Ascending aorta (tissue), 2 donors: Measurements from ENCODE around the gene SEMA4A. TPM values are rescaled to one million over a fixed set of nuclear protein-coding genes. Genes with fewer than 3 reads are reported as not detected.

Source experiments
- DNase-seq, 2 donors: peaks; one replicate each; pipeline ENCODE4 v3.0.0-alpha.2; 2019; ENCODE audit warnings: low spot score in 2 of 2
- H3K27ac ChIP-seq, 2 donors: fragments of 200-600 bp; sonication (generic); one replicate each; pipeline ENCODE4 v1.5.1; 2016 to 2017; ENCODE audit warnings: mild to moderate bottlenecking in 1 of 2
- H3K27me3 ChIP-seq: fragments of 200-600 bp; sonication (generic); one replicate; pipeline ENCODE4 v1.5.1; 2017
- H3K36me3 ChIP-seq, 2 donors: fragments of 200-600 bp; sonication (generic); one replicate each; pipeline ENCODE4 v1.5.1; 2016
- H3K4me1 ChIP-seq, 2 donors: fragments of 200-600 bp; sonication (generic); one replicate each; pipeline ENCODE4 v1.5.1; 2016 to 2017; ENCODE audit warnings: mild to moderate bottlenecking in 1 of 2
- H3K4me3 ChIP-seq, 2 donors: fragments of 200-600 bp; sonication (generic); one replicate each; pipeline ENCODE4 v1.5.1; 2016 to 2017; ENCODE audit warnings: mild to moderate bottlenecking in 1 of 2
- H3K9me3 ChIP-seq, 2 donors: fragments of 200-600 bp; sonication (generic); one replicate each; pipeline ENCODE4 v1.5.1; 2016
- CTCF ChIP-seq, 3 experiments: fragments of 200-600 bp in 2 of 3; fragments of 450-650 bp in 1 of 3; sonication (generic) in 2 of 3; IDR thresholded peaks; one replicate each; pipeline ENCODE4 v1.5.1; 2016 to 2019; ENCODE audit warnings: antibody characterized with exemption in 3 of 3, mild to moderate bottlenecking in 1 of 3, moderate library complexity in 1 of 3
- intact Hi-C: fragments of 100-400 bp; cut with DNase I; formaldehyde crosslinking; loops from one replicate; pipeline ENCODE4 v1.15.1; 2023
- total RNA-seq: library from RNA; depleted of rRNA; stranded (reverse); fragments of >200 nt; gene quantifications from one replicate; pipeline ENCODE4 v1.1.0, GENCODE V29; 2016

The SEMA4A gene
- total RNA-seq, 1 donor from 2014 or later = 0.64 TPM

DNA sequence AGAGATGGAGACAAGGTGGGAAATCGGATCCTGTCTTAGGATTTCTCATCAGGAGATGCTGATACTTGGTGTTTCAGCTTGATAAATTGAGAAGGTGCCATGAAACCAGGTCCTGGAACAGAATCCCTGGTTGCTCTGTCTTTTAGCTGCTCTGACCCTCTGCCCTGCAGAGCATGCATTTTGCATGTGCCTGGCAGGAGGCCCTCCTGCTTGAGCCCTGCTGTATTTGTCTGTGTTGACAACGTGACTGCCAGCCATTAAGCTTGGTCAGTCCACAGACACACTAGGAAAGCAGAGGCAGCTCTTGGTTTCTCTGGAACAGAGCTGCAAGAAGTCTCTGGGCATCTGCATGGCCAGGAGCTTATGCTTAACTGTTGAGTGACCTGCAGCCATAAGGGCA, 43.1 kb downstream of the SEMA4A start:
- TF ChIP-seq CTCF (IDR thresholded peaks at IDR 0.05) = no peak
- intact Hi-C loops = no loop called here
- DNase-seq = no peak
- Histone ChIP-seq H3K9me3 (no peaks in the 10 kb centered on the region), H3K27ac (no peak overlapping the region), H3K4me1 (peaks cover 7 to 9% of the 10 kb centered on the region in 2 donors), H3K27me3 (no peaks in the 10 kb centered on the region), H3K36me3 (peaks cover 5 to 15% of the 10 kb centered on the region in 2 donors), H3K4me3 (no peak overlapping the region)

DNA sequence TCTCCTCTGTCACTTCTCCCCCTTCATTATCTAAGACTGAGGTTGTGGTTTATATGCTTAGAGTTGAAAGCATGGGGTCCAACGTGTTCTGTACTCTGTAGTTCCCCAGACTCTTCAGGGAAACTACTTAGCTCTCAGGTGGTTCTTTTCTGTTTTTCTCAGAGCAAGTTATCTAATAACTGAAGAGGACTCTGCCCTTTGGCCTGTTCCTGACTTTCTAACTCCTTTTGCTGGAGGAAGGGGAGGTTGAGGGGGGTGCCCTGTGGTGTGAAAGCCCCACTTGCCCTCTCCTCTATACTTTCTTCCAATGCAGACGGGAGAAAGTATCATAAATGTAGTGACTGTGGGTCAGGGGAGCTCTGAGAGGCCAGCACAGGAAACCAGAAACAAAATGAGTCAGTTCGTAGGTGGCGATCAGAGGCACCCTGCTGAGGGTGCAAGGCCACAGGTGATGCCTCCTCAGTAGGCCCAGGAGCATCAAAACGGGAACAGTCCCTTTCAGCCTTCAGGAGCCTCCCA, 45.5 kb downstream of the SEMA4A start:
- H3K9me3 ChIP-seq = no peaks in the 10 kb centered on the region
- H3K27me3 ChIP-seq = no peaks in the 10 kb centered on the region
- H3K4me3 ChIP-seq = no peak overlapping the region
- intact Hi-C loops = no loop called here
- TF ChIP-seq CTCF (IDR thresholded peaks at IDR 0.05) = no peak
- peaks cover 0 to 6% of the 10 kb centered on the region in 2 donors for H3K4me1 ChIP-seq
- H3K36me3 ChIP-seq = peaks cover 5 to 23% of the 10 kb centered on the region in 2 donors
- no peak for DNase-seq
- H3K27ac ChIP-seq = no peak overlapping the region

- H3K9me3 ChIP-seq = no peaks in the 10 kb centered on the region
- no peak overlapping the region for H3K4me3 ChIP-seq
- H3K27ac ChIP-seq = no peak overlapping the region
- no peak for TF ChIP-seq CTCF (IDR thresholded peaks at IDR 0.05)
- intact Hi-C loops = no loop called here
- DNase-seq = no peak
- no peaks in the 10 kb centered on the region for H3K27me3 ChIP-seq
- H3K4me1 ChIP-seq = peaks cover 0 to 3% of the 10 kb centered on the region in 2 donors
- peaks cover 5 to 29% of the 10 kb centered on the region in 2 donors for H3K36me3 ChIP-seq
Observed at GRCh38 chr1:156200044-156200443, 46.7 kb downstream of the SEMA4A start.

DNA sequence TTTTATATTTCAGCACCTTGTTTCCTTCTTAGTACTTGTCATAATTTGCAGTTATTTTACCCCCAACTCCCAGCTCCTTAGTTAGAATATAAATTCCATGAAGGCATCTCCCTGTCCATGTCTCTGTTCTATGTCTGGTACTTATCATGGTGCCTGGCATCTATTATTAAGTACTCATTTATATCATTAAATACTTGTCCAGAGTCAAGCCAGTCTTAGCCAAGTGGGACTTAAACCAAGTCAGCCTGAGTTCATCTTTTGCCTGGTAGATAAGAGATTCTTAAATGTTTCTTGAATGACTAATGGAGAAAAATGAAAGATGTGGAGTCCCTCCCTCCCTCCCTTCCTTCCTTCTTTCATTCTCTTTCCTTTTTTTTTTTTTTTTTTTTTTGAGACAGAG, 49.9 kb downstream of the SEMA4A start:
- Histone ChIP-seq H3K27me3 (no peaks in the 10 kb centered on the region), H3K9me3 (no peaks in the 10 kb centered on the region), H3K4me3 (no peak overlapping the region), H3K36me3 (peaks cover 18 to 50% of the 10 kb centered on the region in 2 donors), H3K27ac (peak overlapping the region in 1 of 2 donors; percentile 10), H3K4me1 (peaks cover 0 to 3% of the 10 kb centered on the region in 2 donors)
- intact Hi-C loops = no loop called here
- no peak for TF ChIP-seq CTCF (IDR thresholded peaks at IDR 0.05)
- no peak for DNase-seq

- intact Hi-C loops = no loop called here
- DNase-seq = no peak
- Histone ChIP-seq H3K27me3 (no peaks in the 10 kb centered on the region), H3K27ac (no peak overlapping the region), H3K36me3 (peaks cover 18 to 57% of the 10 kb centered on the region in 2 donors), H3K4me1 (peaks cover 0 to 3% of the 10 kb centered on the region in 2 donors), H3K9me3 (no peaks in the 10 kb centered on the region), H3K4me3 (no peak overlapping the region)
- no peak for TF ChIP-seq CTCF (IDR thresholded peaks at IDR 0.05)
Observed at GRCh38 chr1:156204686-156205085, 51.3 kb downstream of the SEMA4A start.

DNA sequence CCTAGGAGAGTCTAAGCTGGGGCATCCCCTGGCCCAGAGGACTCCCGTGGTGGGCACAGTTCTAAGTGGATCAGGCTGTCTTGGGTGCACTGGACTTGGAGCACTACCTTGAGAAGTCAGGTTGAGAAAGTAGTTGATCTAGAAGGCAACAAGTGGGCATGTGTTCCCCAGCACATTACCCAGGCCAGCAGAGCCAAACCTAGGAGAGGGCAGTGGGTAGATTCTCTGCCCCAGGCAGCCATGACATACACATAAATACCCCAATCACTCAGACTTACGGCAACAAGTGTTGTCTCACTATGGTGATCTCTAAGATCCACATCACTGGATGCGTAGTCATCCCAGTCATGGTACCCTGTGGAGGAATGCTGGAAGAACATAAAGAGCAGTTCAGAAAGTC, 57.9 kb downstream of the SEMA4A start:
- peaks cover 24 to 34% of the 10 kb centered on the region in 2 donors for H3K36me3 ChIP-seq
- H3K9me3 ChIP-seq = no peaks in the 10 kb centered on the region
- H3K4me3 ChIP-seq = no peak overlapping the region
- no peak for TF ChIP-seq CTCF (IDR thresholded peaks at IDR 0.05)
- H3K27ac ChIP-seq = no peak overlapping the region
- peaks cover 5 to 17% of the 10 kb centered on the region in 2 donors for H3K4me1 ChIP-seq
- no peak for DNase-seq
- intact Hi-C loops = loop anchor here (5.0 kb wide), 2 partner anchors 114 to 129 kb away; partner anchors contain the start of gene MEX3A
- H3K27me3 ChIP-seq = no peaks in the 10 kb centered on the region
